ENCODE data around the gene CATSPER1. TPM values are rescaled to one million over a fixed set of nuclear protein-coding genes. Genes with fewer than 3 reads are reported as not detected.

CATSPER1 gene
- total RNA-seq, 1 experiment from 2014 or later: 2.4 TPM

- Histone ChIP-seq H3K79me2 (ENCODE audit: insufficient read depth, low read length) (no peaks in the 10 kb centered on the region), H3K4me3 (replicated peaks in 1 of 2; ENCODE audit: low read depth in 1 of 2, low read length in 2 of 2) (no peak overlapping the region), H4K20me1 (ENCODE audit: insufficient read depth) (no peaks in the 10 kb centered on the region), H3K36me3 (ENCODE audit: control insufficient read depth in 1 of 2, insufficient read depth in 2 of 2, low read length in 2 of 2) (no peaks in the 10 kb centered on the region), H3K4me2 (ENCODE audit: low read length) (no peak overlapping the region), H3K9me3 (ENCODE audit: control insufficient read depth in 1 of 2, insufficient read depth in 1 of 2, low read depth in 1 of 2, low read length in 2 of 2) (no peaks in the 10 kb centered on the region), H3K27ac (ENCODE audit: low read depth, low read length) (no peak overlapping the region), H3K9me2 (ENCODE audit: insufficient read depth) (no peaks in the 10 kb centered on the region), H3K27me3 (ENCODE audit: insufficient read depth, low read length) (no peaks in the 10 kb centered on the region), H3K4me1 (ENCODE audit: control insufficient read depth in 1 of 2, insufficient read depth in 2 of 2, low read length in 2 of 2) (peaks cover 0 to 1% of the 10 kb centered on the region in 2 experiments; a peak in 2 of 4 replicates), H2AFZ (ENCODE audit: low read depth, low read length, poor library complexity, severe bottlenecking) (no peak overlapping the region), H3K9ac (ENCODE audit: low read length) (no peak overlapping the region)
- POLR2A ChIA-PET: no interaction called here
- RAD21 ChIA-PET (ENCODE audit: low non-redundant PET in 1 of 2, low total read pairs in 2 of 2, uncharacterized antibody in 2 of 2, unreplicated experiment in 2 of 2): no interaction called here
- ATAC-seq (no peak), DNase-seq (ENCODE audit: low read depth, low spot score) (no peak)
- CTCF ChIA-PET: no interaction called here
- TF ChIP-seq EZH2phosphoT487 (IDR thresholded peaks at IDR 0.05; ENCODE audit: borderline replicate concordance): no peak
- no peak for TF ChIP-seq YY1 (IDR thresholded peaks at IDR 0.05; ENCODE audit: extremely low read depth, insufficient replicate concordance, low read depth, low read length)
- TF ChIP-seq SIN3A (IDR thresholded peaks at IDR 0.05; ENCODE audit: low read depth): no peak
- no peak for TF ChIP-seq ATF3 (IDR thresholded peaks at IDR 0.05)
- intact Hi-C loops (cut with micrococcal nuclease): no loop called here
- no TSS peak for BruUV-seq (replicated peaks)
Observed at GRCh38 chr11:66039765-66040164, 13.5 kb upstream of the CATSPER1 start.

GRCh38 chr11:66037327-66037726 lies 11.0 kb upstream of the CATSPER1 start:
- CTCF ChIA-PET: no interaction called here
- Histone ChIP-seq H2AFZ (ENCODE audit: low read depth, low read length, poor library complexity, severe bottlenecking) (no peak overlapping the region), H3K9me2 (ENCODE audit: insufficient read depth) (no peaks in the 10 kb centered on the region), H3K4me2 (ENCODE audit: low read length) (no peak overlapping the region), H3K36me3 (ENCODE audit: control insufficient read depth in 1 of 2, insufficient read depth in 2 of 2, low read length in 2 of 2) (no peaks in the 10 kb centered on the region), H4K20me1 (ENCODE audit: insufficient read depth) (no peaks in the 10 kb centered on the region), H3K27me3 (ENCODE audit: insufficient read depth, low read length) (no peaks in the 10 kb centered on the region), H3K9ac (ENCODE audit: low read length) (no peak overlapping the region), H3K9me3 (ENCODE audit: control insufficient read depth in 1 of 2, insufficient read depth in 1 of 2, low read depth in 1 of 2, low read length in 2 of 2) (no peaks in the 10 kb centered on the region), H3K4me1 (ENCODE audit: control insufficient read depth in 1 of 2, insufficient read depth in 2 of 2, low read length in 2 of 2) (no peaks in the 10 kb centered on the region), H3K4me3 (replicated peaks in 1 of 2; ENCODE audit: low read depth in 1 of 2, low read length in 2 of 2) (no peak overlapping the region), H3K79me2 (ENCODE audit: insufficient read depth, low read length) (no peaks in the 10 kb centered on the region), H3K27ac (ENCODE audit: low read depth, low read length) (no peak overlapping the region)
- no peak for DNase-seq (ENCODE audit: low read depth, low spot score)
- ATAC-seq: no peak
- POLR2A ChIA-PET: no interaction called here
- intact Hi-C loops (cut with micrococcal nuclease): no loop called here
- RAD21 ChIA-PET (ENCODE audit: low non-redundant PET in 1 of 2, low total read pairs in 2 of 2, uncharacterized antibody in 2 of 2, unreplicated experiment in 2 of 2): no interaction called here
- no TSS peak for BruUV-seq (replicated peaks)
- TF ChIP-seq ZBTB33 (IDR thresholded peaks at IDR 0.05; ENCODE audit: extremely low read depth, insufficient replicate concordance, low read length): no peak
- no peak for TF ChIP-seq SRF (IDR thresholded peaks at IDR 0.05; ENCODE audit: low read depth)
- TF ChIP-seq YY1 (IDR thresholded peaks at IDR 0.05; ENCODE audit: extremely low read depth, insufficient replicate concordance, low read depth, low read length): no peak
- TF ChIP-seq POLR2A (IDR thresholded peaks at IDR 0.05; ENCODE audit: borderline replicate concordance, extremely low read depth, insufficient read depth, insufficient read length): no peak
- no peak for TF ChIP-seq MAX (IDR thresholded peaks at IDR 0.05)
- no peak for TF ChIP-seq EZH2 (IDR thresholded peaks at IDR 0.05)
- TF ChIP-seq JUND (IDR thresholded peaks at IDR 0.05): no peak
- TF ChIP-seq CTCF (IDR thresholded peaks at IDR 0.05 in 2 of 3, conservative IDR thresholded peaks at IDR 0.05 in 1 of 3; ENCODE audit: borderline replicate concordance in 1 of 3, insufficient read depth in 1 of 3, low read depth in 2 of 3, low read length in 2 of 3): no peak
- TF ChIP-seq CEBPB (IDR thresholded peaks at IDR 0.05; ENCODE audit: low read depth): no peak
- TF ChIP-seq FOSL1 (IDR thresholded peaks at IDR 0.05; ENCODE audit: low read depth): no peak
- no peak for TF ChIP-seq SP1 (IDR thresholded peaks at IDR 0.05; ENCODE audit: low read depth)

Data from HCT116 (cell line).